ENCODE measurements around the gene NDUFS6. TPM values are rescaled to one million over a fixed set of nuclear protein-coding genes. Genes with fewer than 3 reads are reported as not detected.

Gene NDUFS6
- total and polyA plus RNA-seq, 4 donors: 18.0 to 67.9 (median 39.6) TPM

GRCh38 chr5:1765141-1765879 lies 35.9 kb upstream of the NDUFS6 start:
- no peak overlapping the region for H3K27ac ChIP-seq (ENCODE audit: low read depth in 1 of 2, low read length in 1 of 2)
- no peaks in the 10 kb centered on the region for H3K36me3 ChIP-seq (ENCODE audit: control insufficient read depth in 4 of 4, insufficient read depth in 4 of 4, low read length in 4 of 4)
- H3K9me3 ChIP-seq (ENCODE audit: control insufficient read depth in 4 of 4, insufficient read depth in 3 of 4, low read length in 3 of 4): peaks cover 0 to 2% (median 0%) of the 10 kb centered on the region in 4 donors
- no peak overlapping the region for H3K4me3 ChIP-seq
- H3K27me3 ChIP-seq (ENCODE audit: control insufficient read depth in 3 of 3, insufficient read depth in 3 of 3, low read length in 2 of 3): peaks cover 0 to 2% (median 0%) of the 10 kb centered on the region in 3 donors
- DNase-seq (peak in 1 of 3 donors; percentile 11), ATAC-seq (ENCODE audit: insufficient read depth, low FRiP score) (no peak)
- 83 to 84% methylated on average over 15 of the region's 15 CpGs for WGBS, 2 donors
- H3K4me1 ChIP-seq (ENCODE audit: control insufficient read depth in 5 of 5, insufficient read depth in 5 of 5, low read length in 5 of 5): peaks cover 0 to 8% (median 0%) of the 10 kb centered on the region in 5 donors
- no peak for TF ChIP-seq CTCF (IDR thresholded peaks at IDR 0.05; ENCODE audit: control extremely low read depth, extremely low read depth)
- no peak overlapping the region for H3K9ac ChIP-seq (ENCODE audit: insufficient read depth in 1 of 2, low read length in 2 of 2)

- Histone ChIP-seq H3K36me3 (ENCODE audit: control insufficient read depth in 4 of 4, insufficient read depth in 4 of 4, low read length in 4 of 4) (no peaks in the 10 kb centered on the region), H3K9ac (ENCODE audit: insufficient read depth in 1 of 2, low read length in 2 of 2) (no peak overlapping the region), H3K4me1 (ENCODE audit: control insufficient read depth in 5 of 5, insufficient read depth in 5 of 5, low read length in 5 of 5) (peaks cover 0 to 8% (median 0%) of the 10 kb centered on the region in 5 donors), H3K27ac (ENCODE audit: low read depth in 1 of 2, low read length in 1 of 2) (no peak overlapping the region), H3K9me3 (ENCODE audit: control insufficient read depth in 4 of 4, insufficient read depth in 3 of 4, low read length in 3 of 4) (peaks cover 0 to 2% (median 0%) of the 10 kb centered on the region in 4 donors), H3K27me3 (ENCODE audit: control insufficient read depth in 3 of 3, insufficient read depth in 3 of 3, low read length in 2 of 3) (peaks cover 0 to 4% (median 2%) of the 10 kb centered on the region in 3 donors), H3K4me3 (no peak overlapping the region)
- DNase-seq (no peak), ATAC-seq (ENCODE audit: insufficient read depth, low FRiP score) (no peak)
- TF ChIP-seq CTCF (IDR thresholded peaks at IDR 0.05; ENCODE audit: control extremely low read depth, extremely low read depth): no peak
- WGBS, 2 donors: 89 to 100% methylated on average over 3 of the region's 3 CpGs
These were observed 35.3 kb upstream of the NDUFS6 start for GRCh38 chr5:1765880-1766235.

- Histone ChIP-seq H3K36me3 (ENCODE audit: control insufficient read depth in 4 of 4, insufficient read depth in 4 of 4, low read length in 4 of 4) (no peaks in the 10 kb centered on the region), H3K27ac (ENCODE audit: low read depth in 1 of 2, low read length in 1 of 2) (no peak overlapping the region), H3K9ac (ENCODE audit: insufficient read depth in 1 of 2, low read length in 2 of 2) (no peak overlapping the region), H3K4me3 (no peak overlapping the region), H3K4me1 (ENCODE audit: control insufficient read depth in 5 of 5, insufficient read depth in 5 of 5, low read length in 5 of 5) (peaks cover 0 to 8% (median 0%) of the 10 kb centered on the region in 5 donors), H3K9me3 (ENCODE audit: control insufficient read depth in 4 of 4, insufficient read depth in 3 of 4, low read length in 3 of 4) (peaks cover 0 to 3% (median 0%) of the 10 kb centered on the region in 4 donors), H3K27me3 (ENCODE audit: control insufficient read depth in 3 of 3, insufficient read depth in 3 of 3, low read length in 2 of 3) (peaks cover 2 to 11% (median 4%) of the 10 kb centered on the region in 3 donors)
- no peak for DNase-seq
- 79 to 87% methylated on average over 16 of the region's 16 CpGs for WGBS, 2 donors
- TF ChIP-seq CTCF (IDR thresholded peaks at IDR 0.05; ENCODE audit: control extremely low read depth, extremely low read depth): no peak
- no peak for ATAC-seq (ENCODE audit: insufficient read depth, low FRiP score)
These were observed 33.5 kb upstream of the NDUFS6 start for GRCh38 chr5:1767524-1768282.
